Mammary epithelial cell (primary cell): ENCODE results near the gene DPYSL3.
"Not testable (repeated sequence)": the region's sequence is repeated elsewhere in the genome, so short reads cannot be mapped to it uniquely, and the experiment has no call there.

Experiments
- CTCF ChIP-seq, 2 donors: IDR thresholded peaks in 1 of 2; conservative IDR thresholded peaks in 1 of 2; 2 replicates each; pipeline ENCODE4 v1.5.1; 2011 to 2012; ENCODE audit warnings: inconsistent platforms in 2 of 2, low read length in 2 of 2, mild to moderate bottlenecking in 2 of 2, control low read depth in 1 of 2, low read depth in 1 of 2; ENCODE audit not compliant: insufficient read depth in 1 of 2; ENCODE audit errors: extremely low read depth in 1 of 2
- EZH2 ChIP-seq: IDR thresholded peaks from 2 replicates; pipeline ENCODE4 v1.6.1; 2012; ENCODE audit warnings: low read length, inconsistent platforms, borderline replicate concordance

- TF ChIP-seq CTCF (conservative IDR thresholded peaks at IDR 0.05 in 1 of 2, IDR thresholded peaks at IDR 0.05 in 1 of 2; ENCODE audit: extremely low read depth in 1 of 2, insufficient read depth in 1 of 2, low read depth in 1 of 2, low read length in 2 of 2); EZH2: not testable (repeated sequence)
Observed at GRCh38 chr5:147553817-147554216, 43.9 kb upstream of the DPYSL3 start.
